HG02973 (cell line): ENCODE data around the gene ANKH.

Experiments used
- ATAC-seq: cut with Tn5 transposase; IDR thresholded peaks from one replicate; pipeline ENCODE4 v1.9.1; 2021; ENCODE audit warnings: moderate library complexity; ENCODE audit not compliant: unreplicated experiment

ANKH gene

DNA sequence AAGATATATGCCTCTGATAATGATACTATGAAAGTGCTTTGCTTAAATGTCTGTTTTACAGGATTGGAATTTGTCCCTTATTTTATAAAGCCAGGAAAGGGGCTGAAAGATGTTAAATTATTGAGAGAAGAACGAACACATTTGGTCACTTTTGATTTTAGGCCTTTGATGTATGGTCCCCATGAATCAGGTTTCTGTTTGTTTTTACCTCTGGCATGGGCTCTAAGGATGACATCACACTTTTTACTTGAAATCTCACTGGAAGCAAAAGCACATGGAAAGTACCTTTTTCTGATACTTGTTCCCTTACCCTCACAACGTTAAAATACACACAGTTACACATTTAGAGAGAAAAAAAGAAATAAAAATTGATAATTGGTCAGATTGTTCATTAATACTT, 200.2 kb downstream of the ANKH start:
- ATAC-seq, result no peak

DNA sequence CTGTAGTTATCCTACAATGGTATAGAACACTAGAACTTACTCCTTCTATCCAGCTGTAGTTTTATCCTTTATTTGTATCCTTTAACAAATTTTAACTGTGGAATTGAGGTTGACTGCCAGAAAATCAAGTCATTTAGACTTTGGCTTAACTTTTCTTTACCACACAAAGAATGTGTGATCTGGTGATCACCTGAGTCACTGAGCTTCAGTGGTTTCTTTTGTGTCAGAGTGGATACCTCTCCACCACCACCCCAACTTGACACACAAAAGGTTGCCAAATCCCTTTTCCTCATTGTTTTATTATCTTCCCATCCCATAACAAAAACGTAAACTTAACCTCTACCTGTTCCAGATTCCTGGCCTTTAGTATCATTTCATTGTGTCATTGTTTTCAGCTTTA, 201.6 kb downstream of the ANKH start:
- no peak for ATAC-seq

DNA sequence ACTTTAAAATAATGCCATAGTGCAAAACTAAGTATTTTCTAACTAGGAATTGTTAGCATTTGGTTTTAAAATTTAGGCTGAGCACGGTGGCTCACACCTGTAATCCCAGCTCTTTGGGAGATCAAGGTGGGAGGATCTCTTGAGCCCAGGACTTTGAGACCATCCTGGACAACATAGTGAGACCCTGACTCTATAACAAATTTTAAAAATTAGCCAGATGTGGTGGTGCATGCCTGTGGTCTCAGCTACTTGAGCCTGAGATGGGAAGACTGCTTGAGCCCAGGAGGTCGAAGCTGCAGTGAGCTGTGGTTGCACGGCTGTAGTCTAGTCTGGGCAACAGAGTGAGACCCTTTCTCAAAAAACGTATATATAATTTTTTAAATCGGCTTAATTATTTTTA, 202.2 kb downstream of the ANKH start:
- ATAC-seq, result no peak

GRCh38 chr5:14668181-14668591, 203.4 kb downstream of the ANKH start:
- no peak for ATAC-seq

GRCh38 chr5:14667770-14668169, 203.8 kb downstream of the ANKH start:
- ATAC-seq, result no peak

GRCh38 chr5:14667290-14667689, 204.3 kb downstream of the ANKH start:
- ATAC-seq, result no peak

GRCh38 chr5:14666357-14666756, 205.2 kb downstream of the ANKH start:
- ATAC-seq, result no peak

DNA sequence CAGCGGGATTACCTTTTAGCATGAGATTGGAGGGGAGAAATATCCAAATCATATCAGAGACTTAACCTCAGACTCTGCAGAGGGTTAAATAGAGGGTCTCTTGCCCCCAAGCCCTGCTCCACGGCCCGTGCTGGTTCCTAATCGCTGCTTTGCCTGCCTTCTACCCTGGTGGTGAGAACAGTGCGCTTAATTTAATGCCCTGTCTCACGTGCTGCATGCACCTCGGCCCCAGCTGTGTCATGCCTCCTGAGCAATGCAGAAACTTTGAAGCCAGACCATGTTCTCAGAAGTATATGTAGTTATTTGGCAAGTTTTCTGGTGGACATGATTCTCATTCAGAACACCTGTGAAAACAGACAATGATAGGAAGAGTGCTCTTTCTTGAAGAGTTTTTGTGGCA, 205.6 kb downstream of the ANKH start:
- ATAC-seq, result peak; percentile 37

- no peak for ATAC-seq
Measured at GRCh38 chr5:14665101-14665822, 206.3 kb downstream of the ANKH start.

GRCh38 chr5:14664270-14665100, 207.1 kb downstream of the ANKH start, which contains the start of gene OTULIN:
OTULIN (plus strand) TSS chr5:14664718; CDS start chr5:14664826, 108 bp downstream.
- peak; percentile 63 for ATAC-seq

GRCh38 chr5:14663734-14664269, 207.8 kb downstream of the ANKH start:
- ATAC-seq, result no peak

DNA sequence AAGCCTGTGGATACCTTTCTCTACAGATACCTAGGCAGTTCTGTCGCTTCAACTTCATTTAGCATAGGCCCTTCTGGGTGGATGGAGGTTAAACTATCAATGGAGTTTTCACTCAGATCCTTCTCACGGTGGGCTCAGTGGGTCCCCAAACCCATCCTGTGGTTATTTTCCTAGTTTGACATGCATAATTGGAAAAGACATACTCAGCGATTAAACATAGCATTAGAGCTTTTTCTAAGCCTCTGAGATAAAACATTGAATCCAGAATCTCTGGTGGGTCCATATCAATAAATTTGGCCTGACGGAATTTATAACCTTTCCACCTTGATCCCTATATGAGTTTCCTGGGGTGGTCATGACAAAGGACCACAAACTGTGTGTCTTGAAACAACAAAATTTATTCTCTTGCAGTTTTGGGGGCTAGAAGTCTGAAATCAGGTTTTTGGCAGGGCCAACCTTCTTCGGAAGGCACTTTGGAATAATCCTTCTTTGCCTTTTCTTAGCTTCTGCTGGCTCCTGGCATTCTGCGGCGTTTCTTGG, 208.8 kb downstream of the ANKH start:
- ATAC-seq, result no peak

DNA sequence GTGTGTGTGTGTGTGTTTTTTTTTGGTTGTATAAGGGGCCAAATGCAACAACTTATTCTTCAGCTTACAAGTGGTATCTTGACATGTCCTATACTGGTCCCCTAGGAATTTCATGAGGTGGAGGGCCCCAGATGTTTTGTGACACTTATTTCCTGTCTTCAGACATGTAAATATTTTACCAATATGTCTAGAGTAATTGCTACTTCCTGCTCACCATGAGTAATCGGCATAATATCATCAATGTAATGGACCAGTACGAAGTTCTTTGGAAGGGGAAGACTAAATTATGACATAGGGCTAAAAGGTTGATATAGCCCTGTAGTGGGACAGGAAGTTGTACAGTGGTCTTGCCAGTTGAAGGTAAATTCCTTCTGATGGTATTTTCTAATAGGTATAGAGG, 210.7 kb downstream of the ANKH start:
- ATAC-seq, result no peak

- ATAC-seq, result no peak
Measured at GRCh38 chr5:14659821-14660607, 211.6 kb downstream of the ANKH start.

DNA sequence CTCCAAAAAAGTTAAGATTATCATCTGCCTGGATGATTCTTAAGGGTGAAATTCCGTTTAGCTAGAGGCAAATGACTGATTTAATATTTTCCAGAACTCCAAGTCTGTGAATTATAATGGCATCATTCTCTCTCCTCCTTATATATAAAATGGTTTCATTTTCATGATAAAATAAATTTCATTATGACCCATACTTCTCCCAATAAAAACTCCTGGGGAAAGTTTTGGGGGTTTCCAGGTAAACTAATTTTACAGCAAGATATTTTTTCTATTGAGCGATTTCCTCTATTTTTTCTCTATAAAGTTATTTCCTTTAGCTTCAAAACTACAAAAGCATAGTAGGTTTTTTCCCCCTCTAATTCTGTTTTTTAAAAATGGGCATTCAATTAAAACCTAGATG, 214.7 kb downstream of the ANKH start:
- ATAC-seq, result no peak

- ATAC-seq, result no peak
Measured at GRCh38 chr5:14655146-14655741, 216.3 kb downstream of the ANKH start.
